ENCODE measurements around the gene ATOX1. TPM values are rescaled to one million over a fixed set of nuclear protein-coding genes. Genes with fewer than 3 reads are reported as not detected.
A peak's percentile ranks its signal among the peaks of the same experiment; 100 is the strongest.

ATOX1 gene
- total and polyA plus RNA-seq, 2 experiments from 2014 or later = 118 to 134 TPM

DNA sequence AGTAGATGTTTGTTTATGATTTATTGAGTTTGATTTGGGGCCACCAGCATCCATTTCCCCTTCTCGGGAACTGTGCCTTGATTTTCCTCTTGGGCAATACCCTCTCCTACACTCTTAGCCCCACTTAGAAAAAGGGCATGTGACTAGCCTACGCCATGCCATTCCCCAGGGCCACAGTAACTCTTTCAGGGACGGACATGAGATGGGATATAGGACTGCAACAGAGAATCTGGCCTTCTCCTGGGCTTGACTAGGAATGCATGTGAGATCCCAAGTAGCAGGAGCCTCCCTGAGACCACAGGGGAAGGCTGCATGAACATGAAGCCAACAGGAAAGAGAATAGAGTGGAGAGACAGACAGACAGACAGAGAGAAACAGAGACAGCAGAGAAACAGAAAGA is 41.0 kb downstream of the ATOX1 start:
- Histone ChIP-seq H3K4me1 (ENCODE audit: insufficient read depth) (peaks cover 14% of the 10 kb centered on the region), H4K20me1 (replicated peaks; ENCODE audit: insufficient read depth) (no peaks in the 10 kb centered on the region), H3K27me3 (ENCODE audit: insufficient read depth) (no peaks in the 10 kb centered on the region), H3K4me2 (no peak overlapping the region), H3K36me3 (ENCODE audit: insufficient read depth) (no peaks in the 10 kb centered on the region), H2AFZ (peak overlapping the region; percentile 63), H3K27ac (ENCODE audit: low read depth) (no peak overlapping the region), H3F3A (replicated peaks; ENCODE audit: low read depth) (no peaks in the 10 kb centered on the region), H3K79me2 (replicated peaks; ENCODE audit: insufficient read depth) (no peaks in the 10 kb centered on the region), H3K4me3 (no peak overlapping the region), H3K9me2 (ENCODE audit: insufficient read depth) (peaks cover 3% of the 10 kb centered on the region; the same call in 1 of the 2 replicates)
- Mint-ChIP-seq H3K27ac (no peak overlapping the region), H3K4me1 (peaks cover 11% of the 10 kb centered on the region), H3K27me3 (ENCODE audit: insufficient read depth, low read depth, poor library complexity) (peaks cover 4% of the 10 kb centered on the region), H3K36me3 (ENCODE audit: low read depth) (peaks cover 5% of the 10 kb centered on the region), H3K4me3 (no peak overlapping the region), H3K9me3 (peaks cover 15% of the 10 kb centered on the region)
- DNase-seq (ENCODE audit: low spot score) (no peak), ATAC-seq (no peak)
- TF ChIP-seq, protein P1, sequence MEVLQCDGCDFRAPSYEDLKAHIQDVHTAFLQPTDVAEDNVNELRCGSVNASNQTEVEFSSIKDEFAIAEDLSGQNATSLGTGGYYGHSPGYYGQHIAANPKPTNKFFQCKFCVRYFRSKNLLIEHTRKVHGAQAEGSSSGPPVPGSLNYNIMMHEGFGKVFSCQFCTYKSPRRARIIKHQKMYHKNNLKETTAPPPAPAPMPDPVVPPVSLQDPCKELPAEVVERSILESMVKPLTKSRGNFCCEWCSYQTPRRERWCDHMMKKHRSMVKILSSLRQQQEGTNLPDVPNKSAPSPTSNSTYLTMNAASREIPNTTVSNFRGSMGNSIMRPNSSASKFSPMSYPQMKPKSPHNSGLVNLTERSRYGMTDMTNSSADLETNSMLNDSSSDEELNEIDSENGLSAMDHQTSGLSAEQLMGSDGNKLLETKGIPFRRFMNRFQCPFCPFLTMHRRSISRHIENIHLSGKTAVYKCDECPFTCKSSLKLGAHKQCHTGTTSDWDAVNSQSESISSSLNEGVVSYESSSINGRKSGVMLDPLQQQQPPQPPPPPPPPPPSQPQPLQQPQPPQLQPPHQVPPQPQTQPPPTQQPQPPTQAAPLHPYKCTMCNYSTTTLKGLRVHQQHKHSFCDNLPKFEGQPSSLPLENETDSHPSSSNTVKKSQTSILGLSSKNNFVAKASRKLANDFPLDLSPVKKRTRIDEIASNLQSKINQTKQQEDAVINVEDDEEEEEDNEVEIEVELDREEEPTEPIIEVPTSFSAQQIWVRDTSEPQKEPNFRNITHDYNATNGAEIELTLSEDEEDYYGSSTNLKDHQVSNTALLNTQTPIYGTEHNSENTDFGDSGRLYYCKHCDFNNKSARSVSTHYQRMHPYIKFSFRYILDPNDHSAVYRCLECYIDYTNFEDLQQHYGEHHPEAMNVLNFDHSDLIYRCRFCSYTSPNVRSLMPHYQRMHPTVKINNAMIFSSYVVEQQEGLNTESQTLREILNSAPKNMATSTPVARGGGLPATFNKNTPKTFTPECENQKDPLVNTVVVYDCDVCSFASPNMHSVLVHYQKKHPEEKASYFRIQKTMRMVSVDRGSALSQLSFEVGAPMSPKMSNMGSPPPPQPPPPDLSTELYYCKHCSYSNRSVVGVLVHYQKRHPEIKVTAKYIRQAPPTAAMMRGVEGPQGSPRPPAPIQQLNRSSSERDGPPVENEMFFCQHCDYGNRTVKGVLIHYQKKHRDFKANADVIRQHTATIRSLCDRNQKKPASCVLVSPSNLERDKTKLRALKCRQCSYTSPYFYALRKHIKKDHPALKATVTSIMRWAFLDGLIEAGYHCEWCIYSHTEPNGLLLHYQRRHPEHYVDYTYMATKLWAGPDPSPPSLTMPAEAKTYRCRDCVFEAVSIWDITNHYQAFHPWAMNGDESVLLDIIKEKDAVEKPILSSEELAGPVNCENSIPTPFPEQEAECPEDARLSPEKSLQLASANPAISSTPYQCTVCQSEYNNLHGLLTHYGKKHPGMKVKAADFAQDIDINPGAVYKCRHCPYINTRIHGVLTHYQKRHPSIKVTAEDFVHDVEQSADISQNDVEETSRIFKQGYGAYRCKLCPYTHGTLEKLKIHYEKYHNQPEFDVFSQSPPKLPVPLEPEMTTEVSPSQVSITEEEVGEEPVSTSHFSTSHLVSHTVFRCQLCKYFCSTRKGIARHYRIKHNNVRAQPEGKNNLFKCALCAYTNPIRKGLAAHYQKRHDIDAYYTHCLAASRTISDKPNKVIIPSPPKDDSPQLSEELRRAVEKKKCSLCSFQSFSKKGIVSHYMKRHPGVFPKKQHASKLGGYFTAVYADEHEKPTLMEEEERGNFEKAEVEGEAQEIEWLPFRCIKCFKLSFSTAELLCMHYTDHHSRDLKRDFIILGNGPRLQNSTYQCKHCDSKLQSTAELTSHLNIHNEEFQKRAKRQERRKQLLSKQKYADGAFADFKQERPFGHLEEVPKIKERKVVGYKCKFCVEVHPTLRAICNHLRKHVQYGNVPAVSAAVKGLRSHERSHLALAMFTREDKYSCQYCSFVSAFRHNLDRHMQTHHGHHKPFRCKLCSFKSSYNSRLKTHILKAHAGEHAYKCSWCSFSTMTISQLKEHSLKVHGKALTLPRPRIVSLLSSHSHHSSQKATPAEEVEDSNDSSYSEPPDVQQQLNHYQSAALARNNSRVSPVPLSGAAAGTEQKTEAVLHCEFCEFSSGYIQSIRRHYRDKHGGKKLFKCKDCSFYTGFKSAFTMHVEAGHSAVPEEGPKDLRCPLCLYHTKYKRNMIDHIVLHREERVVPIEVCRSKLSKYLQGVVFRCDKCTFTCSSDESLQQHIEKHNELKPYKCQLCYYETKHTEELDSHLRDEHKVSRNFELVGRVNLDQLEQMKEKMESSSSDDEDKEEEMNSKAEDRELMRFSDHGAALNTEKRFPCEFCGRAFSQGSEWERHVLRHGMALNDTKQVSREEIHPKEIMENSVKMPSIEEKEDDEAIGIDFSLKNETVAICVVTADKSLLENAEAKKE (CRISPR knock-in tag; IDR thresholded peaks at IDR 0.05) = no peak
- TF ChIP-seq JUNB (IDR thresholded peaks at IDR 0.05; ENCODE audit: unreplicated experiment) (no peak), ZNF331 (CRISPR knock-in tag; IDR thresholded peaks at IDR 0.05; ENCODE audit: low read depth) (no peak), EZH2phosphoT487 (IDR thresholded peaks at IDR 0.05; ENCODE audit: unreplicated experiment) (no peak), STAT1 (IDR thresholded peaks at IDR 0.05; ENCODE audit: unreplicated experiment) (no peak)

DNA sequence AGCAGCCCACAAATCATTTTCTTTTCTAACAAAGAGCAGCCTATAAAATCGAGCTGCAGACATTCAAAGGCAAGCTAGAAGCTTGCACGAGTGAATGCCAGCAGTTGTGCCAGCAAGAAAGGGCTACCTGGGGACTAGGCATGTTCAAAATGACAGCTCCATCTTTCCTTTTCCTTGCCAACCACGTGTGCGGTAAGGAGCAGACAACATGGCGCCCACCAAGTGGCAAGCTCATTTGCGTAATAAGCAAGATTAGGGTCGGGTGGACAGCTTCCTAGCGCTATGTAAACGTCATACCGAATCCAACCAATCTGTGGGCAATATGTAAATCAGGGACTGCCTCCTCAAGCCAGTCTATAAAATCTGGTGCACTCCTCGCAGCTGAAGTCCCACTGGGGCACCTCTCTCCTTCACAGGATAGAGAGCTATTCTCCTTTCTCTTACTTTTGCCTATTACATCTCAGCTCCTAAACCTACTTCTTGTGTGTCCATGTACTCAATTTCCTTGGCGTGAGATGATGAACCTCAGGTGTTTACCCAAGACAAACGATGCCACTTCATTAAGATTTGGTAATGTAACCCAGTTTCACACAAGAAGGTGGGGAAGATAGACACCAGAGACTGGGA is 49.2 kb downstream of the ATOX1 start:
- Histone ChIP-seq H3K4me2 (no peak overlapping the region), H3F3A (replicated peaks; ENCODE audit: low read depth) (no peaks in the 10 kb centered on the region), H3K36me3 (ENCODE audit: insufficient read depth) (no peaks in the 10 kb centered on the region), H3K9me2 (ENCODE audit: insufficient read depth) (no peaks in the 10 kb centered on the region), H2AFZ (no peak overlapping the region), H3K27ac (ENCODE audit: low read depth) (no peak overlapping the region), H3K79me2 (replicated peaks; ENCODE audit: insufficient read depth) (no peaks in the 10 kb centered on the region), H3K27me3 (ENCODE audit: insufficient read depth) (no peaks in the 10 kb centered on the region), H3K4me3 (no peak overlapping the region), H3K4me1 (ENCODE audit: insufficient read depth) (no peaks in the 10 kb centered on the region), H4K20me1 (replicated peaks; ENCODE audit: insufficient read depth) (no peaks in the 10 kb centered on the region)
- TF ChIP-seq POLR2AphosphoS5 (IDR thresholded peaks at IDR 0.05; ENCODE audit: low read depth) = no peak
- no peak for TF ChIP-seq ZNF114 (CRISPR knock-in tag; IDR thresholded peaks at IDR 0.05)
- Mint-ChIP-seq H3K9me3 (peaks cover 3% of the 10 kb centered on the region; the same call in 2 of the 3 replicates), H3K4me1 (peaks cover 7% of the 10 kb centered on the region; the same call in 1 of the 3 replicates), H3K4me3 (no peak overlapping the region), H3K36me3 (ENCODE audit: low read depth) (no peaks in the 10 kb centered on the region; the same call in 2 of the 3 replicates), H3K27ac (no peak overlapping the region), H3K27me3 (ENCODE audit: insufficient read depth, low read depth, poor library complexity) (no peaks in the 10 kb centered on the region)
- DNase-seq (ENCODE audit: low spot score) (no peak), ATAC-seq (no peak)

Data from GM23338 (cell line).